Measurements from ENCODE around the gene CACNA1E.

CACNA1E gene

GRCh38 chr1:181647314-181648035 is 164.2 kb downstream of the CACNA1E start:
- DNase-seq: no peak
- H4K12ac ChIP-seq (ENCODE audit: low read depth, low read length): no peak overlapping the region
- H3K27ac ChIP-seq (ENCODE audit: low read depth, low read length): no peak overlapping the region
- H3K4me3 ChIP-seq (ENCODE audit: low read depth, low read length): no peak overlapping the region
- no peak overlapping the region for H3K4me2 ChIP-seq (ENCODE audit: low read length)
- no peak overlapping the region for H2BK5ac ChIP-seq (ENCODE audit: low read depth, low read length, poor library complexity)
- no peak overlapping the region for H3K23ac ChIP-seq (ENCODE audit: low read length)
- no peaks in the 10 kb centered on the region for H3K4me1 ChIP-seq (ENCODE audit: control insufficient read depth in 1 of 2, insufficient read depth in 2 of 2, low read length in 2 of 2)
- H2BK12ac ChIP-seq (ENCODE audit: low read length): no peak overlapping the region
- no peak overlapping the region for H3K14ac ChIP-seq (ENCODE audit: low read length)
- H2AK5ac ChIP-seq (ENCODE audit: low read length): no peak overlapping the region
- no peaks in the 10 kb centered on the region for H3K27me3 ChIP-seq (ENCODE audit: insufficient read depth, low read length)
- H3K36me3 ChIP-seq (ENCODE audit: control insufficient read depth in 1 of 2, insufficient read depth in 2 of 2, low read length in 2 of 2): no peaks in the 10 kb centered on the region
- no peaks in the 10 kb centered on the region for H3K79me2 ChIP-seq (ENCODE audit: control insufficient read depth, insufficient read depth, low read length, poor library complexity)
- H3K9me3 ChIP-seq (ENCODE audit: insufficient read depth, low read depth, low read length): no peaks in the 10 kb centered on the region
- H4K8ac ChIP-seq (ENCODE audit: low read depth, low read length): no peak overlapping the region
- no peaks in the 10 kb centered on the region for H3K79me1 ChIP-seq (ENCODE audit: low read length)
- no peak overlapping the region for H4K91ac ChIP-seq (ENCODE audit: low read depth, low read length)
- H3K9ac ChIP-seq (ENCODE audit: low read length): no peak overlapping the region
- no peak overlapping the region for H3K18ac ChIP-seq (ENCODE audit: low read length)
- H2AFZ ChIP-seq (ENCODE audit: insufficient read depth, low read length, poor library complexity): no peak overlapping the region
- WGBS (ENCODE audit: extremely low coverage, insufficient coverage, insufficient read length): no CpG with 5 or more reads among the region's 11 CpGs
- no peak overlapping the region for H3K4ac ChIP-seq (ENCODE audit: low read depth, low read length)
- H2BK120ac ChIP-seq (ENCODE audit: insufficient read depth, low read length, poor library complexity): no peak overlapping the region

- Histone ChIP-seq H3K9me3 (ENCODE audit: insufficient read depth, low read depth, low read length) (peaks cover 2% of the 10 kb centered on the region), H3K4ac (ENCODE audit: low read depth, low read length) (no peak overlapping the region), H3K36me3 (ENCODE audit: control insufficient read depth in 1 of 2, insufficient read depth in 2 of 2, low read length in 2 of 2) (no peaks in the 10 kb centered on the region), H3K9ac (ENCODE audit: low read length) (no peak overlapping the region), H3K4me3 (ENCODE audit: low read depth, low read length) (no peak overlapping the region), H3K23ac (ENCODE audit: low read length) (no peak overlapping the region), H2BK12ac (ENCODE audit: low read length) (no peak overlapping the region), H3K27ac (ENCODE audit: low read depth, low read length) (no peak overlapping the region), H4K91ac (ENCODE audit: low read depth, low read length) (no peak overlapping the region), H3K27me3 (ENCODE audit: insufficient read depth, low read length) (no peaks in the 10 kb centered on the region), H3K79me1 (ENCODE audit: low read length) (no peaks in the 10 kb centered on the region), H3K79me2 (ENCODE audit: control insufficient read depth, insufficient read depth, low read length, poor library complexity) (no peaks in the 10 kb centered on the region), H2AFZ (ENCODE audit: insufficient read depth, low read length, poor library complexity) (no peak overlapping the region), H4K8ac (ENCODE audit: low read depth, low read length) (no peak overlapping the region), H3K18ac (ENCODE audit: low read length) (no peak overlapping the region), H4K12ac (ENCODE audit: low read depth, low read length) (no peak overlapping the region), H3K4me1 (ENCODE audit: control insufficient read depth in 1 of 2, insufficient read depth in 2 of 2, low read length in 2 of 2) (no peaks in the 10 kb centered on the region), H3K4me2 (ENCODE audit: low read length) (no peak overlapping the region), H3K14ac (ENCODE audit: low read length) (no peak overlapping the region), H2BK5ac (ENCODE audit: low read depth, low read length, poor library complexity) (no peak overlapping the region), H2BK120ac (ENCODE audit: insufficient read depth, low read length, poor library complexity) (no peak overlapping the region), H2AK5ac (ENCODE audit: low read length) (no peak overlapping the region)
- DNase-seq: no peak
- WGBS (ENCODE audit: extremely low coverage, insufficient coverage, insufficient read length): no CpG with 5 or more reads among the region's 1 CpG
Measured at GRCh38 chr1:181651276-181651675, 168.0 kb downstream of the CACNA1E start.

GRCh38 chr1:181655756-181656155 is 172.4 kb downstream of the CACNA1E start:
- no peak overlapping the region for H3K4ac ChIP-seq (ENCODE audit: low read depth, low read length)
- H2BK12ac ChIP-seq (ENCODE audit: low read length): no peak overlapping the region
- peaks cover 2 to 5% of the 10 kb centered on the region in 2 experiments for H3K4me1 ChIP-seq (ENCODE audit: control insufficient read depth in 1 of 2, insufficient read depth in 2 of 2, low read length in 2 of 2)
- peak; percentile 25 to 40 for DNase-seq
- H2BK120ac ChIP-seq (ENCODE audit: insufficient read depth, low read length, poor library complexity): no peak overlapping the region
- no peak overlapping the region for H4K12ac ChIP-seq (ENCODE audit: low read depth, low read length)
- H2AK5ac ChIP-seq (ENCODE audit: low read length): no peak overlapping the region
- H3K18ac ChIP-seq (ENCODE audit: low read length): no peak overlapping the region
- no peak overlapping the region for H3K14ac ChIP-seq (ENCODE audit: low read length)
- no peak overlapping the region for H3K27ac ChIP-seq (ENCODE audit: low read depth, low read length)
- no peaks in the 10 kb centered on the region for H3K79me2 ChIP-seq (ENCODE audit: control insufficient read depth, insufficient read depth, low read length, poor library complexity)
- no peaks in the 10 kb centered on the region for H3K79me1 ChIP-seq (ENCODE audit: low read length)
- H3K9ac ChIP-seq (ENCODE audit: low read length): no peak overlapping the region
- WGBS (ENCODE audit: extremely low coverage, insufficient coverage, insufficient read length): no CpG with 5 or more reads among the region's 2 CpGs
- no peak overlapping the region for H4K8ac ChIP-seq (ENCODE audit: low read depth, low read length)
- H4K91ac ChIP-seq (ENCODE audit: low read depth, low read length): no peak overlapping the region
- peaks cover 2% of the 10 kb centered on the region for H3K9me3 ChIP-seq (ENCODE audit: insufficient read depth, low read depth, low read length)
- H3K27me3 ChIP-seq (ENCODE audit: insufficient read depth, low read length): no peaks in the 10 kb centered on the region
- H3K23ac ChIP-seq (ENCODE audit: low read length): no peak overlapping the region
- H2AFZ ChIP-seq (ENCODE audit: insufficient read depth, low read length, poor library complexity): no peak overlapping the region
- no peak overlapping the region for H2BK5ac ChIP-seq (ENCODE audit: low read depth, low read length, poor library complexity)
- H3K4me2 ChIP-seq (ENCODE audit: low read length): no peak overlapping the region
- H3K4me3 ChIP-seq (ENCODE audit: low read depth, low read length): no peak overlapping the region
- H3K36me3 ChIP-seq (ENCODE audit: control insufficient read depth in 1 of 2, insufficient read depth in 2 of 2, low read length in 2 of 2): no peaks in the 10 kb centered on the region

- no peak overlapping the region for H2AK5ac ChIP-seq (ENCODE audit: low read length)
- no peak overlapping the region for H3K14ac ChIP-seq (ENCODE audit: low read length)
- H3K79me2 ChIP-seq (ENCODE audit: control insufficient read depth, insufficient read depth, low read length, poor library complexity): no peaks in the 10 kb centered on the region
- H3K9ac ChIP-seq (ENCODE audit: low read length): no peak overlapping the region
- peaks cover 2% of the 10 kb centered on the region for H3K9me3 ChIP-seq (ENCODE audit: insufficient read depth, low read depth, low read length)
- no peak overlapping the region for H2BK120ac ChIP-seq (ENCODE audit: insufficient read depth, low read length, poor library complexity)
- no peak overlapping the region for H3K18ac ChIP-seq (ENCODE audit: low read length)
- H3K27ac ChIP-seq (ENCODE audit: low read depth, low read length): no peak overlapping the region
- H3K27me3 ChIP-seq (ENCODE audit: insufficient read depth, low read length): no peaks in the 10 kb centered on the region
- H3K4ac ChIP-seq (ENCODE audit: low read depth, low read length): no peak overlapping the region
- no peak overlapping the region for H2BK12ac ChIP-seq (ENCODE audit: low read length)
- H3K4me3 ChIP-seq (ENCODE audit: low read depth, low read length): no peak overlapping the region
- no peak overlapping the region for H3K23ac ChIP-seq (ENCODE audit: low read length)
- no peak overlapping the region for H2BK5ac ChIP-seq (ENCODE audit: low read depth, low read length, poor library complexity)
- no peak overlapping the region for H2AFZ ChIP-seq (ENCODE audit: insufficient read depth, low read length, poor library complexity)
- no peak overlapping the region for H3K4me2 ChIP-seq (ENCODE audit: low read length)
- H3K4me1 ChIP-seq (ENCODE audit: control insufficient read depth in 1 of 2, insufficient read depth in 2 of 2, low read length in 2 of 2): peaks cover 2 to 5% of the 10 kb centered on the region in 2 experiments
- H3K36me3 ChIP-seq (ENCODE audit: control insufficient read depth in 1 of 2, insufficient read depth in 2 of 2, low read length in 2 of 2): no peaks in the 10 kb centered on the region
- no peaks in the 10 kb centered on the region for H3K79me1 ChIP-seq (ENCODE audit: low read length)
- no peak overlapping the region for H4K91ac ChIP-seq (ENCODE audit: low read depth, low read length)
- no peak overlapping the region for H4K8ac ChIP-seq (ENCODE audit: low read depth, low read length)
- no peak overlapping the region for H4K12ac ChIP-seq (ENCODE audit: low read depth, low read length)
- no peak for DNase-seq
- 100% methylated on average over 1 of the region's 2 CpGs for WGBS (ENCODE audit: extremely low coverage, insufficient coverage, insufficient read length)
Measured at GRCh38 chr1:181656491-181656890, 173.2 kb downstream of the CACNA1E start.
